ENCODE data around the gene EGFL7. TPM values are rescaled to one million over a fixed set of nuclear protein-coding genes. Genes with fewer than 3 reads are reported as not detected.

Gene EGFL7
- total and polyA plus RNA-seq, 3 donors from 2014 or later: 68.5 to 106 (median 101) TPM

DNA sequence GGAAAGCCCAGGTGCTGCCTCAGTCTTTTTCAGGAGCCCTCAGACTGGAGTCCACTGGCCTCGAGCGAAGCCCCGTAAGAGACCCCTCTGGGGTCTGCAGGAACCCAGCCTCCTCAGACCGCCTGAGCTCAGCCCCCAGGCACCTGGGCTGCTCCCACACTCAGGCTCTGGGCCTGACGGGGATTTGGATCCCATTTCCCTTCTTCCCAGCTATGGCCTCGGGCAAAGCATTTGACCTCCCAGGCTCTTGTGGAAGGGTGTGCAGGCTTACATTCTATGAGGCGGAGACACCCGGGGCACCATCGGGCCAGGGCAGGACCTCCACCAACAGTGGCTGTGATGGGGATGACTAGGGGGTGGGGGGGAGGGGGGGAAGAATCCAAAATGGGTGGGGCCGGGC is 20.0 kb downstream of the EGFL7 start:
- WGBS, 2 donors: 88 to 89% methylated on average over 1 to 10 of the region's 10 CpGs

DNA sequence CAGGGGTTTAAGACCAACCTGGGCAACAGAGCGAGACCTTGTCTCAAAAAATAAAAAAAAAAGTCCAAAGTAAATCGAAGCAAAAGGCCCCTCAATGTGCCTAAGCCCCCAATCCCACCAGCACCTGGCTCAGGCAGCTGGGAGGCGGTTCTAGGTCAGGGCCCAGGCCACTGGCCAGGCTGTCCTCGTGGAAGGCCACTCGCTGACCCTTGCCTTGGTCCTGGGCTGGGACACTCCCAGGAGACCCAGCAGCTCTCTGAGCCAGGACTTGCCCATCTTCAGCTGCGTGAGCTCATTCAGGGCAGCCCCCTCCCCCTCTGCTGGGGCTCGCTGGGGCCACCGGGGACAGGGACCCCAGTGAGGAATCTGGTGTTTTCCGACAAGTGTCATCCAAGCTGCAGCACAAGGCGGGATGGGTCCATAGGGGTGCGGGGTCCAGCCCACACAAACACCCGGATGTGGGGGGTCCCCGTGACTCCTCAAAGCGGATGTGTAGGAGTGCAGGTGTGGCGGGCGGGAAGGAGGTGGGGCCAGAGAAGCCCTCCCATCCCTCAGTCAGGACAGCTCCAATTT is 20.5 kb downstream of the EGFL7 start:
- WGBS, 2 donors: 87 to 94% methylated on average over 9 to 16 of the region's 16 CpGs
- TF ChIP-seq POLR2A (IDR thresholded peaks at IDR 0.05): no peak
- TF ChIP-seq, protein P1, sequence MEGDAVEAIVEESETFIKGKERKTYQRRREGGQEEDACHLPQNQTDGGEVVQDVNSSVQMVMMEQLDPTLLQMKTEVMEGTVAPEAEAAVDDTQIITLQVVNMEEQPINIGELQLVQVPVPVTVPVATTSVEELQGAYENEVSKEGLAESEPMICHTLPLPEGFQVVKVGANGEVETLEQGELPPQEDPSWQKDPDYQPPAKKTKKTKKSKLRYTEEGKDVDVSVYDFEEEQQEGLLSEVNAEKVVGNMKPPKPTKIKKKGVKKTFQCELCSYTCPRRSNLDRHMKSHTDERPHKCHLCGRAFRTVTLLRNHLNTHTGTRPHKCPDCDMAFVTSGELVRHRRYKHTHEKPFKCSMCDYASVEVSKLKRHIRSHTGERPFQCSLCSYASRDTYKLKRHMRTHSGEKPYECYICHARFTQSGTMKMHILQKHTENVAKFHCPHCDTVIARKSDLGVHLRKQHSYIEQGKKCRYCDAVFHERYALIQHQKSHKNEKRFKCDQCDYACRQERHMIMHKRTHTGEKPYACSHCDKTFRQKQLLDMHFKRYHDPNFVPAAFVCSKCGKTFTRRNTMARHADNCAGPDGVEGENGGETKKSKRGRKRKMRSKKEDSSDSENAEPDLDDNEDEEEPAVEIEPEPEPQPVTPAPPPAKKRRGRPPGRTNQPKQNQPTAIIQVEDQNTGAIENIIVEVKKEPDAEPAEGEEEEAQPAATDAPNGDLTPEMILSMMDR (IDR thresholded peaks at IDR 0.05): no peak
- no peak for DNase-seq
- Histone ChIP-seq H3K4me3 (no peak overlapping the region), H3K27ac (no peak overlapping the region), H3K9me3 (no peaks in the 10 kb centered on the region), H3K27me3 (no peaks in the 10 kb centered on the region), H3K4me1 (peaks cover 19% of the 10 kb centered on the region), H3K36me3 (ENCODE audit: low read depth, missing control alignments) (no peaks in the 10 kb centered on the region)
- intact Hi-C loops (cut with DNase I; ENCODE audit: low total_unique reads): no loop called here

More for the DNA sequence above, 20.0 kb downstream of the EGFL7 start:
- Histone ChIP-seq H3K27me3 (no peaks in the 10 kb centered on the region), H3K36me3 (ENCODE audit: low read depth, missing control alignments) (no peaks in the 10 kb centered on the region), H3K9me3 (no peaks in the 10 kb centered on the region), H3K4me1 (peaks cover 15% of the 10 kb centered on the region), H3K4me3 (no peak overlapping the region), H3K27ac (no peak overlapping the region)
- intact Hi-C loops (cut with DNase I; ENCODE audit: low total_unique reads): no loop called here
- no peak for DNase-seq
- TF ChIP-seq, protein P1 (IDR thresholded peaks at IDR 0.05): no peak
- TF ChIP-seq POLR2A (IDR thresholded peaks at IDR 0.05): no peak

DNA sequence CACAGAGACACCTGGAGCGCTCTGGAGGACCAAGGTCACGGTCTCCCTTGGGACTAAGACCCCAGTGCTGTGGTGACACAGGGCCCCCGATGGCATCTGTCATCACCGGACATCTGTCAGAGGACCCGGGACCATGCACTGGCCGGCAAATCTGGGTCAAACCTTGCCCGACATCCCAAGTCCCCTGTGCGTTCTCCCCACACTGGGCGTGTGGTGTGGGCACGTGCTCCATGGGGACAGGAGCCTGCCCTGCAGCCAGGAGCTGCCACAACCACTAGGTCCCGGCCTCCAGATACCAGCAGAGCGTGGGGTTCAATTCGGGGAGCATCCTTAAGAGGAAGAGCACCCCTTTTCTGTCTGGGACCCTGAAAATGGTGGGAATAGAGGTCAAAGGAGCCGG is 21.0 kb downstream of the EGFL7 start:
- H3K27me3 ChIP-seq: no peaks in the 10 kb centered on the region
- peaks cover 19% of the 10 kb centered on the region for H3K4me1 ChIP-seq
- H3K9me3 ChIP-seq: no peaks in the 10 kb centered on the region
- H3K36me3 ChIP-seq (ENCODE audit: low read depth, missing control alignments): no peaks in the 10 kb centered on the region
- no peak for DNase-seq
- TF ChIP-seq POLR2A (IDR thresholded peaks at IDR 0.05): no peak
- TF ChIP-seq, protein P1 (IDR thresholded peaks at IDR 0.05): no peak
- H3K27ac ChIP-seq: no peak overlapping the region
- WGBS, 2 donors: 93 to 94% methylated on average over 9 to 14 of the region's 14 CpGs
- H3K4me3 ChIP-seq: no peak overlapping the region
- intact Hi-C loops (cut with DNase I; ENCODE audit: low total_unique reads): no loop called here

DNA sequence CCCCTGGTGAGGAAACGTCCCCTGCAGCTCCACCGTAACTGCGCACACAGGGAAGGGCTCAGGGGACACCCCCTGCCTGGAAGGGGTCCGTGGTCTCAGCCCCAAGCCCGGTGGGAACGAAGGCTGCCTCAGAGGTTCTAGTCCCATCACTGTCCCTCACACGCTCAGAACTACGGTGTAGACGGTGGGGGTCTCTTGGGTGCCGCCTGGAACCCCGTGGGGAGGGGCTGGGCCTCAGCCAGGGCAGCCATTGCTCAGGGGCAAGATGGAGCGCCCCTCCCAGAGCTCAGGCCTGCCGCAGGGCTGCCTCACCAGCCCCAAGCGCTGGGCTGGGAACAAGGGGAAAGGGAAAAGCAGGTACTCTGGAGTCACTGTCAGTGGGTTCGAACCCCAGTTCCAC is 21.6 kb downstream of the EGFL7 start:
- H3K27me3 ChIP-seq: no peaks in the 10 kb centered on the region
- TF ChIP-seq, protein P1 (IDR thresholded peaks at IDR 0.05): no peak
- TF ChIP-seq POLR2A (IDR thresholded peaks at IDR 0.05): no peak
- no peaks in the 10 kb centered on the region for H3K9me3 ChIP-seq
- peaks cover 19% of the 10 kb centered on the region for H3K4me1 ChIP-seq
- no peaks in the 10 kb centered on the region for H3K36me3 ChIP-seq (ENCODE audit: low read depth, missing control alignments)
- WGBS, 2 donors: 82 to 83% methylated on average over 7 to 15 of the region's 15 CpGs
- DNase-seq: no peak
- no peak overlapping the region for H3K27ac ChIP-seq
- no peak overlapping the region for H3K4me3 ChIP-seq
- intact Hi-C loops (cut with DNase I; ENCODE audit: low total_unique reads): no loop called here

DNA sequence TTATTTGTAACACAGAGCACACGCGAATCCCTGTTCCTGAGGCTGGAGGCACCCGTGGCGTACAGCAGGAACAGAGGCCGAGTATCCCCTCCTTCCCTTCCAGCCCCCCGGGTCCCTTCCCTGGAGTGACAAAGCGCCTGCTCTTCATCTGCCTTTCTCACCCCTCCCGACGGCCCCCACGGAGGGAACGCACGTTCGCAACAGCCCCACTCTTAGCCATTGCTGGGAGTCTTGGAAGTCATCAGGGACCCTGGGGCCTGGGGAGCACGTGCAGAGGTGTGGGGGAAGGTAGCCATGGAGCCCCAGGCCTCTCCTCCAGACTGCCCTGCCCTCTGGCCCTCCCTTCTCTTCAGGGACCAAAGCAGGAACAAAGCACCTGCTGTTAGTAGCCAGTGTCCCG is 22.1 kb downstream of the EGFL7 start:
- Histone ChIP-seq H3K27me3 (no peaks in the 10 kb centered on the region), H3K9me3 (no peaks in the 10 kb centered on the region), H3K27ac (no peak overlapping the region), H3K36me3 (ENCODE audit: low read depth, missing control alignments) (no peaks in the 10 kb centered on the region), H3K4me3 (no peak overlapping the region), H3K4me1 (peaks cover 19% of the 10 kb centered on the region)
- intact Hi-C loops (cut with DNase I; ENCODE audit: low total_unique reads): no loop called here
- no peak for TF ChIP-seq POLR2A (IDR thresholded peaks at IDR 0.05)
- TF ChIP-seq, protein P1 (IDR thresholded peaks at IDR 0.05): no peak
- WGBS, 2 donors: 88 to 96% methylated on average over 12 to 15 of the region's 15 CpGs
- no peak for DNase-seq
